ENCODE results near the gene DDI1.

DNA sequence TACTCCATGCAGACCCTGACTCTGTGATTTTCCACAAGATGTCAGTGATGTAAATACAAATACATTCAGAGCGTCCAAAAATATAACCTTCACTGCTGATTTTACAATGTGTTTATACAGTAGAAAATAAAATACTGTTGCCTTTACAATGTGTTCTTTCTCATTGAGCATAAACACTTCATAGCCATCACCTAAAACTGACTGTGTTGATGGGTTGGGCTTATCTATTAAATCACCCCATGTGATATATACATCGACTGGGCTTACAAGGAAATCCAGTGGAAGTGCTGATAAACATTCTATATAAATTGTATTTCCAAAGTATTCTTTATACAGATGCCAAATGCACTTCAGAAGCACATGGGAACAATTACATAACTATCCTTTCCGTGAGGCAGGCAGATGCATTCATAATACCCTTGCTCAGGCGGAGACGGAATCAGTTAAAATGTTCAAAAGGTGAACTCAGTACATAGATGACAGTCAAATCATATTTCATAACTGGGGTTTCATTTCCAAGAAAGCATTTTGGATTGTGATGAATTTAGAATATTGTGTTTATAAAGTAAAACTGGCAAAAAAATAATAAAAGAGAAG, 27.7 kb downstream of the DDI1 start:
- TF ChIP-seq, protein P1, sequence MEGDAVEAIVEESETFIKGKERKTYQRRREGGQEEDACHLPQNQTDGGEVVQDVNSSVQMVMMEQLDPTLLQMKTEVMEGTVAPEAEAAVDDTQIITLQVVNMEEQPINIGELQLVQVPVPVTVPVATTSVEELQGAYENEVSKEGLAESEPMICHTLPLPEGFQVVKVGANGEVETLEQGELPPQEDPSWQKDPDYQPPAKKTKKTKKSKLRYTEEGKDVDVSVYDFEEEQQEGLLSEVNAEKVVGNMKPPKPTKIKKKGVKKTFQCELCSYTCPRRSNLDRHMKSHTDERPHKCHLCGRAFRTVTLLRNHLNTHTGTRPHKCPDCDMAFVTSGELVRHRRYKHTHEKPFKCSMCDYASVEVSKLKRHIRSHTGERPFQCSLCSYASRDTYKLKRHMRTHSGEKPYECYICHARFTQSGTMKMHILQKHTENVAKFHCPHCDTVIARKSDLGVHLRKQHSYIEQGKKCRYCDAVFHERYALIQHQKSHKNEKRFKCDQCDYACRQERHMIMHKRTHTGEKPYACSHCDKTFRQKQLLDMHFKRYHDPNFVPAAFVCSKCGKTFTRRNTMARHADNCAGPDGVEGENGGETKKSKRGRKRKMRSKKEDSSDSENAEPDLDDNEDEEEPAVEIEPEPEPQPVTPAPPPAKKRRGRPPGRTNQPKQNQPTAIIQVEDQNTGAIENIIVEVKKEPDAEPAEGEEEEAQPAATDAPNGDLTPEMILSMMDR (conservative IDR thresholded peaks at IDR 0.05) = no peak
- no peak for TF ChIP-seq ZFX (IDR thresholded peaks at IDR 0.05)
